ENCODE measurements around the gene SRC. TPM values are rescaled to one million over a fixed set of nuclear protein-coding genes. Genes with fewer than 3 reads are reported as not detected.

The SRC gene
- total RNA-seq, 2 donors from 2014 or later = 102 to 123 TPM

- H3K27ac ChIP-seq = peak overlapping the region; percentile 23
- peak overlapping the region; percentile 22 to 24 for H3K9ac ChIP-seq (ENCODE audit: low read depth in 2 of 2, low read length in 2 of 2)
- no peaks in the 10 kb centered on the region for H3K27me3 ChIP-seq
- no peaks in the 10 kb centered on the region for H3K36me3 ChIP-seq
- H3K4me1 ChIP-seq = peaks cover 3% of the 10 kb centered on the region
- no peak overlapping the region for H3K4me3 ChIP-seq
- DNase-seq = no peak
- intact Hi-C loops (cut with DNase I) = no loop called here
- TF ChIP-seq CTCF (IDR thresholded peaks at IDR 0.05) = no peak
- no peaks in the 10 kb centered on the region for H3K9me3 ChIP-seq
These were observed 31.3 kb upstream of the SRC start for GRCh38 chr20:37314617-37315016.

- DNase-seq = no peak
- no peak for TF ChIP-seq CTCF (IDR thresholded peaks at IDR 0.05)
- peaks cover 3% of the 10 kb centered on the region for H3K4me1 ChIP-seq
- no peaks in the 10 kb centered on the region for H3K36me3 ChIP-seq
- H3K27ac ChIP-seq = peak overlapping the region; percentile 23
- H3K9me3 ChIP-seq = no peaks in the 10 kb centered on the region
- H3K9ac ChIP-seq (ENCODE audit: low read depth in 2 of 2, low read length in 2 of 2) = peak overlapping the region; percentile 24 to 55
- H3K4me3 ChIP-seq = no peak overlapping the region
- intact Hi-C loops (cut with DNase I) = no loop called here
- H3K27me3 ChIP-seq = no peaks in the 10 kb centered on the region
These were observed 30.9 kb upstream of the SRC start for GRCh38 chr20:37315021-37315451.

DNA sequence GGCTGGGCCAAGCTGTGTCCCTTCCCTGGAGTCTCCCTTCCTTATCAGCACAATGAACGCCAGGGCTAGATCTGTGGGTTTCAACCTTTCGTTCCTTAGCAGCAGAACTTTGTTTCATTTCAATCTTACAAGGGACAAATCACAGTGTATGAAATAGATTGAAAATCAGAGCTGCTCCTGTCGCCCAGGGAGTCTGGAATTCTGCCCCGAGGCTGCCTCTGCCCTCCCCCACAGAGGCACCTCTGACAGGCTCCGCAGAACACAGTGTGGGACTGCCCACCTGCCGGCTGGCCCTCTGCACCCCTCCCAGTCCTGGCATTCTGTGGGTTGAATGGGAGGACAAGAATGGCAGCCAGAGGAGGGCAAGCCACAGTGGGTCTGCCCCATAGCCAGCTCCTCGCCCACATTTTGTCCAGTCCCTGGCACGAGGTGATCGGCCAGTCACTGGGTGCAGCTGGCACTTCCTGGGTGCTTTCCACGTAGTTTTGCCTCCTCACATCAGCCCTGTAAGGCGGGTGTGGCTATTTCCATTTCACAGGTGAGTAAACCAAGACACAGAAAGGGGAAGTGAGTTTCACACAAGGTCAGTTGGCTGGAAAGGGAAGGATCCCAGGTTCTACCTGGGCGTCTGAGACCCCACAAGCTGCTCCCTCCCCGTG is 30.4 kb upstream of the SRC start:
- H3K9ac ChIP-seq (ENCODE audit: low read depth in 2 of 2, low read length in 2 of 2) = peak overlapping the region; percentile 1 to 55
- no peak for DNase-seq

GRCh38 chr20:37316116-37316774 is 29.7 kb upstream of the SRC start:
- Histone ChIP-seq H3K27me3 (no peaks in the 10 kb centered on the region), H3K27ac (no peak overlapping the region), H3K4me3 (no peak overlapping the region), H3K9me3 (no peaks in the 10 kb centered on the region), H3K9ac (ENCODE audit: low read depth in 2 of 2, low read length in 2 of 2) (no peak overlapping the region), H3K36me3 (no peaks in the 10 kb centered on the region), H3K4me1 (peaks cover 3% of the 10 kb centered on the region)
- DNase-seq = no peak
- no peak for TF ChIP-seq CTCF (IDR thresholded peaks at IDR 0.05)
- intact Hi-C loops (cut with DNase I) = no loop called here

More for the DNA sequence above, 30.4 kb upstream of the SRC start:
- intact Hi-C loops (cut with DNase I) = no loop called here
- H3K27ac ChIP-seq = peak overlapping the region; percentile 23
- H3K9me3 ChIP-seq = no peaks in the 10 kb centered on the region
- no peaks in the 10 kb centered on the region for H3K27me3 ChIP-seq
- H3K4me1 ChIP-seq = peaks cover 3% of the 10 kb centered on the region
- no peak for TF ChIP-seq CTCF (IDR thresholded peaks at IDR 0.05)
- H3K4me3 ChIP-seq = no peak overlapping the region
- no peaks in the 10 kb centered on the region for H3K36me3 ChIP-seq

- TF ChIP-seq CTCF (IDR thresholded peaks at IDR 0.05) = no peak
- no peak for DNase-seq
- no peak overlapping the region for H3K9ac ChIP-seq (ENCODE audit: low read depth in 2 of 2, low read length in 2 of 2)
- peaks cover 3% of the 10 kb centered on the region for H3K4me1 ChIP-seq
- H3K36me3 ChIP-seq = no peaks in the 10 kb centered on the region
- H3K27ac ChIP-seq = no peak overlapping the region
- intact Hi-C loops (cut with DNase I) = no loop called here
- H3K4me3 ChIP-seq = no peak overlapping the region
- no peaks in the 10 kb centered on the region for H3K27me3 ChIP-seq
- H3K9me3 ChIP-seq = no peaks in the 10 kb centered on the region
These were observed 29.2 kb upstream of the SRC start for GRCh38 chr20:37316775-37317170.

Measured in colonic mucosa (tissue), 4 donors.